HepG2 (cell line): ENCODE measurements around the gene FAM53B. TPM values are rescaled to one million over a fixed set of nuclear protein-coding genes. Genes with fewer than 3 reads are reported as not detected.
A peak's percentile ranks its signal among the peaks of the same experiment; 100 is the strongest.

Experiments
- ARNTL ChIP-seq: sonication (generic); formaldehyde crosslinking; IDR thresholded peaks from 2 replicates; pipeline ENCODE4 v1.4.0; 2020; ENCODE audit warnings: mild to moderate bottlenecking, missing genetic modification reagents
- CTCF ChIP-seq: sonication (generic); formaldehyde crosslinking; IDR thresholded peaks from 2 replicates; pipeline ENCODE4 v1.5.0; 2020; ENCODE audit warnings: mild to moderate bottlenecking, missing genetic modification reagents, moderate library complexity
- DMAP1 ChIP-seq: IDR thresholded peaks from 2 replicates; pipeline ENCODE4 v1.6.1; 2016
- HNRNPLL ChIP-seq: fragments of 200-400 bp; formaldehyde crosslinking; IDR thresholded peaks from 2 replicates; pipeline ENCODE4 v1.6.1; 2017; ENCODE audit warnings: mild to moderate bottlenecking, low read depth, low read length; ENCODE audit not compliant: poor library complexity, severe bottlenecking
- JUN ChIP-seq: sonication (generic); formaldehyde crosslinking; IDR thresholded peaks from 2 replicates; pipeline ENCODE4 v1.4.0; 2020; ENCODE audit warnings: mild to moderate bottlenecking, missing genetic modification reagents
- MEIS2 ChIP-seq: sonication (generic); formaldehyde crosslinking; IDR thresholded peaks from 2 replicates; pipeline ENCODE4 v1.9.0; 2021; ENCODE audit warnings: mild to moderate bottlenecking, missing genetic modification reagents
- NR2C2 ChIP-seq: sonication (generic); formaldehyde crosslinking; IDR thresholded peaks from 2 replicates; pipeline ENCODE4 v1.4.0; 2020; ENCODE audit warnings: missing genetic modification reagents, mild to moderate bottlenecking, moderate library complexity, borderline replicate concordance
- PAXIP1 ChIP-seq: sonication (generic); formaldehyde crosslinking; conservative IDR thresholded peaks from 2 replicates; pipeline ENCODE4 v1.4.0; 2020; ENCODE audit warnings: mild to moderate bottlenecking, missing genetic modification reagents, moderate library complexity
- PCBP1 ChIP-seq: fragments of 200-400 bp; formaldehyde crosslinking; IDR thresholded peaks from 2 replicates; pipeline ENCODE4 v1.6.1; 2017; ENCODE audit warnings: mild to moderate bottlenecking, low read depth, low read length, borderline replicate concordance
- POGK ChIP-seq: sonication (generic); formaldehyde crosslinking; conservative IDR thresholded peaks from 2 replicates; pipeline ENCODE4 v1.8.0; 2022; ENCODE audit warnings: mild to moderate bottlenecking, moderate library complexity, missing genetic modification reagents
- RXRA ChIP-seq: sonication (generic); formaldehyde crosslinking; IDR thresholded peaks from 2 replicates; pipeline ENCODE4 v1.5.1; 2020; ENCODE audit warnings: missing genetic modification reagents
- RXRB ChIP-seq: IDR thresholded peaks from 2 replicates; pipeline ENCODE4 v1.6.1; 2016; ENCODE audit warnings: borderline replicate concordance, missing genetic modification reagents, missing compliant biosample characterization
- TFAP4 ChIP-seq: sonication (generic); IDR thresholded peaks from 2 replicates; pipeline ENCODE4 v1.6.1; 2016; ENCODE audit warnings: low read depth, borderline replicate concordance
- ZBTB38 ChIP-seq: sonication (generic); formaldehyde crosslinking; IDR thresholded peaks from 2 replicates; pipeline ENCODE4 v1.5.1; 2020; ENCODE audit warnings: mild to moderate bottlenecking, missing genetic modification reagents
- ZNF205 ChIP-seq: IDR thresholded peaks from 2 replicates; pipeline ENCODE4 v1.6.1; 2018; ENCODE audit warnings: missing biosample characterization, missing genetic modification reagents
- ZNF281 ChIP-seq: sonication (generic); formaldehyde crosslinking; IDR thresholded peaks from 2 replicates; pipeline ENCODE4 v1.4.0; 2020; ENCODE audit warnings: missing genetic modification reagents, borderline replicate concordance
- ZNF292 ChIP-seq: sonication (generic); formaldehyde crosslinking; IDR thresholded peaks from 2 replicates; pipeline ENCODE4 v1.8.1; 2022; ENCODE audit warnings: mild to moderate bottlenecking, low read depth, missing genetic modification reagents, borderline replicate concordance
- ZNF761 ChIP-seq: sonication (generic); formaldehyde crosslinking; conservative IDR thresholded peaks from 2 replicates; pipeline ENCODE4 v1.4.0; 2020; ENCODE audit warnings: mild to moderate bottlenecking, missing genetic modification reagents
- polyA plus RNA-seq, 8 experiments: library from polyadenylated mRNA; depleted of rRNA in 3 of 8; stranded (reverse) in 7 of 8; unstranded in 1 of 8; fragments of >200 nt; fragmentation: Illumina TruSeq in 4 of 8; extraction: Trizol in 4 of 8; gene quantifications; 2 replicates each; pipeline versions ENCODE4 v1.2.1 to v1.2.3, GENCODE V29; 2011 to 2016; ENCODE audit warnings: low read depth in 4 of 8, missing spikeins in 1 of 8, mixed read lengths in 1 of 8; ENCODE audit not compliant: insufficient read depth in 1 of 8
- total RNA-seq, 5 experiments: library from RNA; depleted of rRNA; stranded (reverse); fragments of >200 nt; fragmentation: Illumina TruSeq; extraction: Trizol; gene quantifications; 2 replicates each; pipeline ENCODE4 v1.2.3, GENCODE V29; 2016; ENCODE audit warnings: low read depth in 1 of 5

FAM53B gene
- total and polyA plus RNA-seq, 2 of the 13 experiments (the other 11 are each of a cell fraction or from before 2014, with no cell fraction given): 6.4 to 19.3 TPM

GRCh38 chr10:124651402-124651891 lies 92.7 kb downstream of the FAM53B start (continued):
- TF ChIP-seq ZNF292 (CRISPR knock-in tag): 0 out of 2 replicates have a peak, but pooled peaks have one; percentile 68
- TF ChIP-seq MEIS2 (CRISPR knock-in tag): no peak
- TF ChIP-seq PCBP1: 0 out of 2 replicates have a peak, but pooled peaks have one; percentile 41
- TF ChIP-seq NR2C2 (CRISPR knock-in tag): peak; percentile 82
- TF ChIP-seq DMAP1 (CRISPR knock-in tag): peak; percentile 45; the same call in 1 of the 2 replicates
- TF ChIP-seq ARNTL (CRISPR knock-in tag): no peak
- peak; percentile 50; the same call in 1 of the 2 replicates for TF ChIP-seq ZBTB38 (CRISPR knock-in tag)
- TF ChIP-seq POGK (CRISPR knock-in tag): peak; percentile 29; the same call in 1 of the 2 replicates
- TF ChIP-seq RXRB (CRISPR knock-in tag): peak; percentile 59; the same call in 1 of the 2 replicates
- 0 out of 2 replicates have a peak, but pooled peaks have one; percentile 30 for TF ChIP-seq ZNF761 (CRISPR knock-in tag)
- TF ChIP-seq JUN: no peak
- TF ChIP-seq CTCF: peak; percentile 34
- TF ChIP-seq PAXIP1 (CRISPR knock-in tag): peak; percentile 79
- no peak for TF ChIP-seq HNRNPLL
- TF ChIP-seq ZNF281: peak; percentile 36; the same call in 1 of the 2 replicates
- TF ChIP-seq TFAP4: peak; percentile 83; the same call in 1 of the 2 replicates
- peak; percentile 88 for TF ChIP-seq RXRA
- 0 out of 2 replicates have a peak, but pooled peaks have one; percentile 35 for TF ChIP-seq ZNF205 (CRISPR knock-in tag)
